Measurements from ENCODE around the gene KRT40. TPM values are rescaled to one million over a fixed set of nuclear protein-coding genes. Genes with fewer than 3 reads are reported as not detected.

Gene KRT40
- total and polyA plus RNA-seq, 10 of the 15 experiments (the other 5 are each of a cell fraction or from before 2014, with no cell fraction given) = not detected

DNA sequence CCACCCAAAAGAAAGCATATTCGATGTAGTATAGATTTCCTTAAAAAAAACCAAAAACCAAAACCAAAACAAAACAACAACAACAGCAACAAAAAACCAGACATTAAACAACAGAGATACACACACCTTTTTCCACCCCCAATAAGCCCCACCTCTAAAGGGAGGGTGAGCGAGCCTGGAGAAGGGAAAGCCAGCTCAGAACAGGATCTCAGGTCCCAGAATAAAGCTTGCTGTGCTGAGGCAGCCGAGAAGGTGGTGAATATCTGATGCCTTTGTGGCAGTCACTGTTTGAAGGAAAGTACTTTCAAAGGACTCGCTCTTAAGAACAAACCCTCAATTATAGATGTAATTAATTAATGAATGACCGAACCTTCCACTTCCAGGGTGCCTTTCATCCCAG is 47.1 kb downstream of the KRT40 start (continued):
- TF ChIP-seq, protein P1, sequence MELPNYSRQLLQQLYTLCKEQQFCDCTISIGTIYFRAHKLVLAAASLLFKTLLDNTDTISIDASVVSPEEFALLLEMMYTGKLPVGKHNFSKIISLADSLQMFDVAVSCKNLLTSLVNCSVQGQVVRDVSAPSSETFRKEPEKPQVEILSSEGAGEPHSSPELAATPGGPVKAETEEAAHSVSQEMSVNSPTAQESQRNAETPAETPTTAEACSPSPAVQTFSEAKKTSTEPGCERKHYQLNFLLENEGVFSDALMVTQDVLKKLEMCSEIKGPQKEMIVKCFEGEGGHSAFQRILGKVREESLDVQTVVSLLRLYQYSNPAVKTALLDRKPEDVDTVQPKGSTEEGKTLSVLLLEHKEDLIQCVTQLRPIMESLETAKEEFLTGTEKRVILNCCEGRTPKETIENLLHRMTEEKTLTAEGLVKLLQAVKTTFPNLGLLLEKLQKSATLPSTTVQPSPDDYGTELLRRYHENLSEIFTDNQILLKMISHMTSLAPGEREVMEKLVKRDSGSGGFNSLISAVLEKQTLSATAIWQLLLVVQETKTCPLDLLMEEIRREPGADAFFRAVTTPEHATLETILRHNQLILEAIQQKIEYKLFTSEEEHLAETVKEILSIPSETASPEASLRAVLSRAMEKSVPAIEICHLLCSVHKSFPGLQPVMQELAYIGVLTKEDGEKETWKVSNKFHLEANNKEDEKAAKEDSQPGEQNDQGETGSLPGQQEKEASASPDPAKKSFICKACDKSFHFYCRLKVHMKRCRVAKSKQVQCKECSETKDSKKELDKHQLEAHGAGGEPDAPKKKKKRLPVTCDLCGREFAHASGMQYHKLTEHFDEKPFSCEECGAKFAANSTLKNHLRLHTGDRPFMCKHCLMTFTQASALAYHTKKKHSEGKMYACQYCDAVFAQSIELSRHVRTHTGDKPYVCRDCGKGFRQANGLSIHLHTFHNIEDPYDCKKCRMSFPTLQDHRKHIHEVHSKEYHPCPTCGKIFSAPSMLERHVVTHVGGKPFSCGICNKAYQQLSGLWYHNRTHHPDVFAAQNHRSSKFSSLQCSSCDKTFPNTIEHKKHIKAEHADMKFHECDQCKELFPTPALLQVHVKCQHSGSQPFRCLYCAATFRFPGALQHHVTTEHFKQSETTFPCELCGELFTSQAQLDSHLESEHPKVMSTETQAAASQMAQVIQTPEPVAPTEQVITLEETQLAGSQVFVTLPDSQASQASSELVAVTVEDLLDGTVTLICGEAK (IDR thresholded peaks at IDR 0.05; ENCODE audit: borderline replicate concordance) = no peak
- TF ChIP-seq JUND (IDR thresholded peaks at IDR 0.05; ENCODE audit: low read depth, low read length) (no peak), MYB (IDR thresholded peaks at IDR 0.05; ENCODE audit: borderline replicate concordance, low read depth, low read length) (no peak), ZBED1 (IDR thresholded peaks at IDR 0.05; ENCODE audit: borderline replicate concordance) (no peak), ETV6 (conservative IDR thresholded peaks at IDR 0.05 in 1 of 2, IDR thresholded peaks at IDR 0.05 in 1 of 2; ENCODE audit: borderline replicate concordance in 1 of 2, low read depth in 1 of 2) (no peak)
- TF ChIP-seq, protein P2, sequence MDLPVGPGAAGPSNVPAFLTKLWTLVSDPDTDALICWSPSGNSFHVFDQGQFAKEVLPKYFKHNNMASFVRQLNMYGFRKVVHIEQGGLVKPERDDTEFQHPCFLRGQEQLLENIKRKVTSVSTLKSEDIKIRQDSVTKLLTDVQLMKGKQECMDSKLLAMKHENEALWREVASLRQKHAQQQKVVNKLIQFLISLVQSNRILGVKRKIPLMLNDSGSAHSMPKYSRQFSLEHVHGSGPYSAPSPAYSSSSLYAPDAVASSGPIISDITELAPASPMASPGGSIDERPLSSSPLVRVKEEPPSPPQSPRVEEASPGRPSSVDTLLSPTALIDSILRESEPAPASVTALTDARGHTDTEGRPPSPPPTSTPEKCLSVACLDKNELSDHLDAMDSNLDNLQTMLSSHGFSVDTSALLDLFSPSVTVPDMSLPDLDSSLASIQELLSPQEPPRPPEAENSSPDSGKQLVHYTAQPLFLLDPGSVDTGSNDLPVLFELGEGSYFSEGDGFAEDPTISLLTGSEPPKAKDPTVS (IDR thresholded peaks at IDR 0.05; ENCODE audit: low read depth, low read length) = no peak

DNA sequence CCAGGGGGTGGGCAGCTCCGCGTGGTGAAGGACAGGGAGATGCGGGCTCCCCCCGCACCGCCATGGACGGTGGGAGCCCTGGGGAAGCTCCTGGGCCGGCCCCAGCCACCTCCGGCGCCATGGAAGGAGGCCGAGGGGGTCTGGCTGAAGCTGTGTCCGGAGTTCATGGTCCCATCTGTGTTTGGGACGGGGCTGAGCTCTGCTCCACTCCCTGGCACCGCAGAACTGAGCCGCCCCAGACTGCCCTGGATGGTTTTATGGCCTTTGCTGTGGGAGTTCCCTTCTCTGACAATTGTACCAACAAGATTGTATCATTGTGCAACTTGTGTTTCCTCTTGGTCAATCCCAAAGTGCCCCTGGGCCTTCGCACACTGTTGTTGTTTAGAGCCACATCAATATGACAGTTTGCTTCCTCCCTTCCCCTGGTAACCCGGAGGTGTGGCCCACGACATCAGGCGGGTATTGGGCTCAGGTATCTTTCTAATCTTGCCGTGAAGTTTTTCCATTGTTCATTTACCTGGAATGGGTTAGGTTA is 47.6 kb downstream of the KRT40 start:
- intact Hi-C loops (cut with micrococcal nuclease; ENCODE audit: unreplicated experiment) = no loop called here
- Histone ChIP-seq H3K27me3 (replicated peaks in 1 of 2; ENCODE audit: control insufficient read depth in 2 of 2, insufficient read depth in 2 of 2, low read length in 1 of 2) (no peaks in the 10 kb centered on the region; a peak in 1 of 4 replicates), H2AFZ (ENCODE audit: control insufficient read depth, low read depth, low read length) (no peak overlapping the region), H3K4me2 (ENCODE audit: control insufficient read depth, insufficient read depth) (no peak overlapping the region), H4K20me1 (ENCODE audit: control insufficient read depth, insufficient read depth) (no peaks in the 10 kb centered on the region), H3K27ac (ENCODE audit: control insufficient read depth, insufficient read depth) (no peak overlapping the region), H3K79me2 (ENCODE audit: control insufficient read depth, insufficient read depth, low read length) (no peaks in the 10 kb centered on the region), H3K4me3 (no peak overlapping the region), H3K4me1 (ENCODE audit: control insufficient read depth, insufficient read depth, low read length) (no peaks in the 10 kb centered on the region), H3K9me3 (replicated peaks; ENCODE audit: control insufficient read depth, insufficient read depth, low read length) (no peaks in the 10 kb centered on the region), H3K9ac (ENCODE audit: control insufficient read depth, insufficient read depth, low read length) (no peak overlapping the region), H3K36me3 (ENCODE audit: control insufficient read depth in 2 of 2, insufficient read depth in 2 of 2, low read length in 1 of 2) (no peaks in the 10 kb centered on the region)
- WGBS (ENCODE audit: insufficient coverage, insufficient replicate concordance, low lambda C conversion rate, missing lambda C conversion rate) = 38% methylated on average over 19 of the region's 19 CpGs
- DNase-seq (ENCODE audit: low read depth, low spot score) = no peak
- ChIA-PET SMC1A (ENCODE audit: uncharacterized antibody, unreplicated experiment) (no interaction called here), RAD21 (ENCODE audit: unreplicated experiment) (no interaction called here), CTCF (no interaction called here), POLR2A (no interaction called here)
- in situ Hi-C loops (cut with MboI) = no loop called here
- BruUV-seq (replicated peaks) = no TSS peak
- ATAC-seq = no peak
- FAIRE-seq = no peak
- TF ChIP-seq, protein P3, sequence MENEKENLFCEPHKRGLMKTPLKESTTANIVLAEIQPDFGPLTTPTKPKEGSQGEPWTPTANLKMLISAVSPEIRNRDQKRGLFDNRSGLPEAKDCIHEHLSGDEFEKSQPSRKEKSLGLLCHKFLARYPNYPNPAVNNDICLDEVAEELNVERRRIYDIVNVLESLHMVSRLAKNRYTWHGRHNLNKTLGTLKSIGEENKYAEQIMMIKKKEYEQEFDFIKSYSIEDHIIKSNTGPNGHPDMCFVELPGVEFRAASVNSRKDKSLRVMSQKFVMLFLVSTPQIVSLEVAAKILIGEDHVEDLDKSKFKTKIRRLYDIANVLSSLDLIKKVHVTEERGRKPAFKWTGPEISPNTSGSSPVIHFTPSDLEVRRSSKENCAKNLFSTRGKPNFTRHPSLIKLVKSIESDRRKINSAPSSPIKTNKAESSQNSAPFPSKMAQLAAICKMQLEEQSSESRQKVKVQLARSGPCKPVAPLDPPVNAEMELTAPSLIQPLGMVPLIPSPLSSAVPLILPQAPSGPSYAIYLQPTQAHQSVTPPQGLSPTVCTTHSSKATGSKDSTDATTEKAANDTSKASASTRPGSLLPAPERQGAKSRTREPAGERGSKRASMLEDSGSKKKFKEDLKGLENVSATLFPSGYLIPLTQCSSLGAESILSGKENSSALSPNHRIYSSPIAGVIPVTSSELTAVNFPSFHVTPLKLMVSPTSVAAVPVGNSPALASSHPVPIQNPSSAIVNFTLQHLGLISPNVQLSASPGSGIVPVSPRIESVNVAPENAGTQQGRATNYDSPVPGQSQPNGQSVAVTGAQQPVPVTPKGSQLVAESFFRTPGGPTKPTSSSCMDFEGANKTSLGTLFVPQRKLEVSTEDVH (IDR thresholded peaks at IDR 0.05; ENCODE audit: low read depth, partially characterized antibody) = no peak
- TF ChIP-seq SMAD1 (IDR thresholded peaks at IDR 0.05; ENCODE audit: low read depth, partially characterized antibody) (no peak), NRF1 (conservative IDR thresholded peaks at IDR 0.05; ENCODE audit: low read depth, low read length) (no peak)
- TF ChIP-seq, protein P4, sequence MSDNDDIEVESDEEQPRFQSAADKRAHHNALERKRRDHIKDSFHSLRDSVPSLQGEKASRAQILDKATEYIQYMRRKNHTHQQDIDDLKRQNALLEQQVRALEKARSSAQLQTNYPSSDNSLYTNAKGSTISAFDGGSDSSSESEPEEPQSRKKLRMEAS (IDR thresholded peaks at IDR 0.05; ENCODE audit: low read depth, low read length) = no peak
